Endothelial cell of umbilical vein (primary cell): ENCODE results near the gene PALD1. TPM values are rescaled to one million over a fixed set of nuclear protein-coding genes. Genes with fewer than 3 reads are reported as not detected.

ENCODE experiments used
- BruUV-seq: library from RNA; stranded (reverse); fragments of 400-500 nt; replicated peaks from 2 replicates; lab custom pipeline; 2021; lab: Mats Ljungman, UMichigan
- CTCF ChIA-PET: fragments of 300-600, 350-600 bp; sonication (Branson Sonifier 250); formaldehyde crosslinking; loops from one replicate; lab custom pipeline; 2021; ENCODE audit warnings: antibody characterized with exemption, inconsistent platforms; lab: Charles Lee
- POLR2A ChIA-PET: fragments of 300-600, 350-600 bp; sonication (Branson Sonifier 250); formaldehyde crosslinking; loops from one replicate; lab custom pipeline; 2021; ENCODE audit warnings: antibody characterized with exemption, inconsistent platforms; lab: Charles Lee
- DNase-seq: peaks from one replicate; pipeline ENCODE4 v3.0.0-alpha.2; 2011; ENCODE audit warnings: low read depth, low spot score
- FAIRE-seq: peaks from 2 replicates; lab custom pipeline; 2011; peaks lifted over from hg19 to GRCh38; lab: Jason Lieb, UNC
- H2AFZ ChIP-seq: 2 replicates; pipeline ENCODE4 v1.6.0; 2012; ENCODE audit warnings: low read depth, low read length, control low read depth, inconsistent platforms
- H3K27ac ChIP-seq: 2 replicates; pipeline ENCODE4 v1.5.1; 2011; ENCODE audit warnings: low read depth, mild to moderate bottlenecking, control low read depth, low read length, moderate library complexity; ENCODE audit not compliant: insufficient read depth
- H3K27me3 ChIP-seq, 2 experiments: 2 replicates each; pipeline versions ENCODE4 v1.6.0 to v1.6.1; 2011; ENCODE audit warnings: low read length in 2 of 2, mixed read lengths in 1 of 2; ENCODE audit not compliant: control insufficient read depth in 2 of 2, insufficient read depth in 2 of 2
- H3K36me3 ChIP-seq, 2 experiments: 2 replicates in 1 of 2; 3 replicates in 1 of 2; pipeline ENCODE4 v1.5.1; 2011; ENCODE audit warnings: low read length in 2 of 2, mild to moderate bottlenecking in 1 of 2, moderate library complexity in 1 of 2; ENCODE audit not compliant: control insufficient read depth in 2 of 2, insufficient read depth in 2 of 2; ENCODE audit errors: extremely low read depth in 1 of 2
- H3K4me1 ChIP-seq: 3 replicates; pipeline ENCODE4 v1.5.1; 2011; ENCODE audit warnings: mild to moderate bottlenecking, low read length; ENCODE audit not compliant: control insufficient read depth, insufficient read depth; ENCODE audit errors: extremely low read depth
- H3K4me2 ChIP-seq: 2 replicates; pipeline ENCODE4 v1.6.1; 2011; ENCODE audit warnings: low read length, control low read depth, mixed read lengths; ENCODE audit not compliant: insufficient read depth
- H3K4me3 ChIP-seq, 3 experiments: fragments of 200-600 bp in 1 of 3; sonication (generic), shearing (Covaris generic) in 1 of 3; replicated peaks in 1 of 3; 2 replicates each; pipeline ENCODE4 v1.5.1; 2011 to 2016; ENCODE audit warnings: control low read depth in 3 of 3, low read length in 3 of 3, mild to moderate bottlenecking in 2 of 3, inconsistent platforms in 1 of 3, low read depth in 1 of 3, moderate library complexity in 1 of 3; ENCODE audit not compliant: insufficient read depth in 1 of 3
- H3K79me2 ChIP-seq: 2 replicates; pipeline ENCODE4 v1.6.0; 2012; ENCODE audit warnings: low read length, inconsistent platforms; ENCODE audit not compliant: control insufficient read depth, insufficient read depth
- H3K9ac ChIP-seq: replicated peaks from 2 replicates; pipeline ENCODE3; 2011; ENCODE audit warnings: low read length, control low read depth; ENCODE audit not compliant: insufficient read depth; ENCODE audit errors: extremely low read depth
- H3K9me1 ChIP-seq: replicated peaks from 3 replicates; pipeline ENCODE4 v1.6.0; 2011; ENCODE audit warnings: mild to moderate bottlenecking, low read length; ENCODE audit not compliant: control insufficient read depth, insufficient read depth; ENCODE audit errors: extremely low read depth
- H3K9me3 ChIP-seq: replicated peaks from 2 replicates; pipeline ENCODE4 v1.5.1; 2012; ENCODE audit warnings: low read length, inconsistent platforms; ENCODE audit not compliant: control insufficient read depth, insufficient read depth
- H4K20me1 ChIP-seq: replicated peaks from 2 replicates; pipeline ENCODE3; 2011; ENCODE audit warnings: mild to moderate bottlenecking, low read length; ENCODE audit not compliant: control insufficient read depth, insufficient read depth; ENCODE audit errors: extremely low read depth
- EZH2 ChIP-seq: IDR thresholded peaks from 2 replicates; pipeline ENCODE4 v1.6.1; 2012; ENCODE audit warnings: borderline replicate concordance, low read depth, mild to moderate bottlenecking, moderate library complexity, low read length, inconsistent platforms; ENCODE audit not compliant: severe bottlenecking
- FOS ChIP-seq: IDR thresholded peaks from 2 replicates; pipeline ENCODE4 v1.6.1; 2011; ENCODE audit warnings: mild to moderate bottlenecking, low read length, moderate library complexity, borderline replicate concordance; ENCODE audit not compliant: insufficient read depth
- GATA2 ChIP-seq: IDR thresholded peaks from 2 replicates; pipeline ENCODE4 v1.7.0; 2011; ENCODE audit warnings: low read depth, mild to moderate bottlenecking, moderate library complexity, mixed read lengths, low read length; ENCODE audit not compliant: insufficient read length, insufficient read depth
- JUN ChIP-seq: IDR thresholded peaks from 2 replicates; pipeline ENCODE4 v1.6.1; 2011; ENCODE audit warnings: borderline replicate concordance, low read depth; ENCODE audit not compliant: insufficient read length, insufficient read depth
- MYC ChIP-seq: IDR thresholded peaks from one replicate; pipeline ENCODE4 v1.6.1; 2011; ENCODE audit warnings: mild to moderate bottlenecking, low read depth, low read length
- POLR2A ChIP-seq: IDR thresholded peaks from 2 replicates; pipeline ENCODE4 v1.6.1; 2012; ENCODE audit warnings: low read depth, mild to moderate bottlenecking, control low read depth, low read length
- POLR2AphosphoS5 ChIP-seq: IDR thresholded peaks from 2 replicates; pipeline ENCODE4 v1.6.1; 2012; ENCODE audit warnings: low read depth, mild to moderate bottlenecking, control low read depth, low read length, moderate library complexity; ENCODE audit not compliant: insufficient read depth
- dilution Hi-C: fragments of 300-500 bp; cut with MboI; formaldehyde crosslinking; loops from one replicate; pipeline ENCODE4 v1.15.0; 2019; ENCODE audit warnings: low sequenced_read_pairs; ENCODE audit not compliant: extremely low pct_ligation_motif_present
- intact Hi-C: fragments of 100-400 bp; cut with micrococcal nuclease; formaldehyde crosslinking; loops from one replicate; pipeline ENCODE4 v1.10.0; 2022
- polyA plus RNA-seq, 4 experiments: library from polyadenylated mRNA; depleted of rRNA in 3 of 4; stranded (reverse) in 3 of 4; unstranded in 1 of 4; fragments of >200 nt; gene quantifications; 2 replicates each; pipeline versions ENCODE4 v1.2.1 to v1.2.3, GENCODE V29; 2011 to 2012; ENCODE audit warnings: missing spikeins in 1 of 4
- total RNA-seq: library from RNA; stranded (reverse); gene quantifications from 2 replicates; pipeline ENCODE4 v1.2.3, GENCODE V29; 2021
- TF ChIP-seq, protein P1 (sequence below), 2 donors: IDR thresholded peaks; 1 replicate in 1 of 2; 2 replicates in 1 of 2; pipeline ENCODE4 v1.5.1; 2011; ENCODE audit warnings: low read length in 2 of 2, mild to moderate bottlenecking in 2 of 2, moderate library complexity in 2 of 2, control low read depth in 1 of 2, inconsistent platforms in 1 of 2, low read depth in 1 of 2; ENCODE audit not compliant: insufficient read depth in 1 of 2; ENCODE audit errors: extremely low read depth in 1 of 2
- TF ChIP-seq, protein P2 (sequence below): IDR thresholded peaks from 2 replicates; pipeline ENCODE4 v1.6.1; 2011; ENCODE audit not compliant: insufficient read depth, insufficient read length

The PALD1 gene
- total and polyA plus RNA-seq, 2 donors (not counting 3 experiments of a cell fraction or from before 2014, with no cell fraction given): 16.6 to 73.3 TPM

DNA sequence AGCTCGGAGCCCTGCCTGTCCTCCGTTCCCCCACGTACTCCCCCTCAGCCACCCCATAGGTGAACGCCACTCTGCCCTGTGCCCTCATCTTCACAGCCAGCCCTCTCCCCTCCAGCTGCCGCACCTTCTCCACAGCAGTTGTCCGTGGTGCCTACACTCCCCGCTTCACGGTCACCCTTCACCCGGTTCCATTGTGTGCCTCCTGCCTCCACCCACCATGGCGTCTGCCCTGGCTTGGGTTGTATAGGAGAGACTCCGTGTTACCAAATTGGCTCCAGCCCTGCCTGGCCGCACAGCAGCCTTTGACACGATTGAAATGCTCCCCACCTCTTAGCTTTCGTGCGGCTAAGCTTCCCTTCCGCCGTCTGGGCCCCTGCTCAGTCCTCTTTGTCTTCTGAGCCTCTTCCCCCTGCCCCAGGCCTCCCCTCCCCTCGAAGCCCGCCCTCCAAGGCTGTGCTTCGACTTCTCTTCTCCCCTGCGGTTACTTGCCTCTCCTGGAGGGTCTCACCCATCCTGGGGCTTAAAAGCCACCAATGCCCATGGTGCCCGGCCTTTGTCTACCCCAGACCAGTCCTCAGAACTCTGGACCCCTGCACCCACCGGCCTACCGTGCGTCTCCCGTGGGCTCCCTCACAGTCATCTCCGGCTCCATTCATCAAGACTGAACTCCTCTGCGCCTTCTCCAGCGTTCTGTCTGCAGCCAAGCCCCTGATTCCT, 18.6 kb upstream of the PALD1 start:
- no peaks in the 10 kb centered on the region for H3K9me1 ChIP-seq
- no peaks in the 10 kb centered on the region for H3K79me2 ChIP-seq
- H2AFZ ChIP-seq: no peak overlapping the region
- no peak overlapping the region for H3K9ac ChIP-seq
- POLR2A ChIA-PET: no interaction called here
- BruUV-seq: no TSS peak
- no peak for DNase-seq
- H3K4me1 ChIP-seq: no peaks in the 10 kb centered on the region
- H3K36me3 ChIP-seq: no peaks in the 10 kb centered on the region
- no peak for FAIRE-seq
- intact Hi-C loops: loop anchor here (10.0 kb wide), 1 partner anchor 425 kb away; the partner anchor contains the start of gene PCBD1
- no peak overlapping the region for H3K27ac ChIP-seq
- CTCF ChIA-PET: interaction anchor here (1.2 to 7.7 kb wide), 9 partner anchors 12 to 244 kb away, joined by 4 to 196 read pairs (median 11); no protein-coding TSS in a partner anchor
- peaks cover 10 to 13% of the 10 kb centered on the region in 2 experiments for H3K27me3 ChIP-seq
- no peaks in the 10 kb centered on the region for H4K20me1 ChIP-seq
- no peaks in the 10 kb centered on the region for H3K9me3 ChIP-seq
- no peak overlapping the region for H3K4me3 ChIP-seq
- dilution Hi-C loops: no loop called here
- H3K4me2 ChIP-seq: no peak overlapping the region
- TF ChIP-seq, protein P1, sequence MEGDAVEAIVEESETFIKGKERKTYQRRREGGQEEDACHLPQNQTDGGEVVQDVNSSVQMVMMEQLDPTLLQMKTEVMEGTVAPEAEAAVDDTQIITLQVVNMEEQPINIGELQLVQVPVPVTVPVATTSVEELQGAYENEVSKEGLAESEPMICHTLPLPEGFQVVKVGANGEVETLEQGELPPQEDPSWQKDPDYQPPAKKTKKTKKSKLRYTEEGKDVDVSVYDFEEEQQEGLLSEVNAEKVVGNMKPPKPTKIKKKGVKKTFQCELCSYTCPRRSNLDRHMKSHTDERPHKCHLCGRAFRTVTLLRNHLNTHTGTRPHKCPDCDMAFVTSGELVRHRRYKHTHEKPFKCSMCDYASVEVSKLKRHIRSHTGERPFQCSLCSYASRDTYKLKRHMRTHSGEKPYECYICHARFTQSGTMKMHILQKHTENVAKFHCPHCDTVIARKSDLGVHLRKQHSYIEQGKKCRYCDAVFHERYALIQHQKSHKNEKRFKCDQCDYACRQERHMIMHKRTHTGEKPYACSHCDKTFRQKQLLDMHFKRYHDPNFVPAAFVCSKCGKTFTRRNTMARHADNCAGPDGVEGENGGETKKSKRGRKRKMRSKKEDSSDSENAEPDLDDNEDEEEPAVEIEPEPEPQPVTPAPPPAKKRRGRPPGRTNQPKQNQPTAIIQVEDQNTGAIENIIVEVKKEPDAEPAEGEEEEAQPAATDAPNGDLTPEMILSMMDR (IDR thresholded peaks at IDR 0.05; ENCODE audit: extremely low read depth in 1 of 2, insufficient read depth in 1 of 2, low read depth in 1 of 2, low read length in 2 of 2): no peak
- TF ChIP-seq JUN: no peak
- no peak for TF ChIP-seq EZH2
- TF ChIP-seq POLR2AphosphoS5: no peak
- no peak for TF ChIP-seq MYC
- no peak for TF ChIP-seq GATA2
- TF ChIP-seq, protein P2, sequence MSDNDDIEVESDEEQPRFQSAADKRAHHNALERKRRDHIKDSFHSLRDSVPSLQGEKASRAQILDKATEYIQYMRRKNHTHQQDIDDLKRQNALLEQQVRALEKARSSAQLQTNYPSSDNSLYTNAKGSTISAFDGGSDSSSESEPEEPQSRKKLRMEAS: no peak
- TF ChIP-seq FOS: no peak
- no peak for TF ChIP-seq POLR2A
